SJCRH30 (cell line): ENCODE results near the gene MCF2L2. TPM values are rescaled to one million over a fixed set of nuclear protein-coding genes. Genes with fewer than 3 reads are reported as not detected.

ENCODE experiments used
- DNase-seq, 2 experiments: peaks; one replicate each; pipeline ENCODE4 v3.0.0-alpha.2; 2015 to 2020
- H3K27ac ChIP-seq: fragments of 250-450 bp; sonication (Bioruptor Pico); 2 replicates; pipeline ENCODE4 v1.5.1; 2020; ENCODE audit warnings: mild to moderate bottlenecking, moderate library complexity
- H3K27me3 ChIP-seq: fragments of 250-450 bp; sonication (Bioruptor Pico); 2 replicates; pipeline ENCODE4 v1.5.1; 2020; ENCODE audit warnings: mild to moderate bottlenecking, moderate library complexity
- H3K36me3 ChIP-seq: fragments of 250-450 bp; sonication (Bioruptor Pico); 2 replicates; pipeline ENCODE4 v1.5.1; 2020; ENCODE audit warnings: mild to moderate bottlenecking, moderate library complexity
- H3K4me1 ChIP-seq: fragments of 250-450 bp; sonication (Bioruptor Pico); 2 replicates; pipeline ENCODE4 v1.5.1; 2020; ENCODE audit warnings: mild to moderate bottlenecking, moderate library complexity
- H3K4me3 ChIP-seq: fragments of 250-450 bp; sonication (Bioruptor Pico); 2 replicates; pipeline ENCODE4 v1.5.1; 2020; ENCODE audit warnings: mild to moderate bottlenecking, moderate library complexity
- H3K9me3 ChIP-seq: fragments of 250-450 bp; sonication (Bioruptor Pico); replicated peaks from 2 replicates; pipeline ENCODE4 v1.5.1; 2020; ENCODE audit warnings: mild to moderate bottlenecking, moderate library complexity
- total RNA-seq: library from RNA; depleted of rRNA; stranded (reverse); fragments of >200 nt; shearing (Covaris generic); gene quantifications from 2 replicates; pipeline ENCODE4 v1.2.3, GENCODE V29; 2014

Gene MCF2L2
- total RNA-seq, 1 experiment from 2014 or later = 0.12 TPM

GRCh38 chr3:183264268-183264667 is 164.2 kb downstream of the MCF2L2 start:
- Histone ChIP-seq H3K9me3 (no peaks in the 10 kb centered on the region), H3K4me1 (peaks cover 26% of the 10 kb centered on the region), H3K4me3 (no peak overlapping the region), H3K27me3 (no peaks in the 10 kb centered on the region), H3K27ac (no peak overlapping the region), H3K36me3 (no peaks in the 10 kb centered on the region)
- no peak for DNase-seq

- Histone ChIP-seq H3K4me1 (peaks cover 21% of the 10 kb centered on the region), H3K4me3 (no peak overlapping the region), H3K27me3 (no peaks in the 10 kb centered on the region), H3K36me3 (no peaks in the 10 kb centered on the region; the same call in 1 of the 2 replicates), H3K9me3 (no peaks in the 10 kb centered on the region), H3K27ac (no peak overlapping the region)
- no peak for DNase-seq
These were observed 165.5 kb downstream of the MCF2L2 start for GRCh38 chr3:183262875-183263378.

GRCh38 chr3:183261151-183261724 is 167.2 kb downstream of the MCF2L2 start:
- Histone ChIP-seq H3K9me3 (no peaks in the 10 kb centered on the region), H3K27ac (no peak overlapping the region), H3K4me3 (no peak overlapping the region), H3K36me3 (peaks cover 3% of the 10 kb centered on the region; the same call in 1 of the 2 replicates), H3K27me3 (no peaks in the 10 kb centered on the region), H3K4me1 (peaks cover 12% of the 10 kb centered on the region)
- no peak for DNase-seq

- Histone ChIP-seq H3K36me3 (peaks cover 3% of the 10 kb centered on the region; the same call in 1 of the 2 replicates), H3K4me3 (no peak overlapping the region), H3K4me1 (peaks cover 5% of the 10 kb centered on the region), H3K27ac (no peak overlapping the region), H3K9me3 (no peaks in the 10 kb centered on the region), H3K27me3 (no peaks in the 10 kb centered on the region)
- DNase-seq = no peak
These were observed 168.1 kb downstream of the MCF2L2 start for GRCh38 chr3:183260167-183260904.

GRCh38 chr3:183259621-183260020 is 168.8 kb downstream of the MCF2L2 start:
- DNase-seq = no peak

GRCh38 chr3:183259087-183259486 is 169.3 kb downstream of the MCF2L2 start:
- no peaks in the 10 kb centered on the region for H3K9me3 ChIP-seq
- H3K36me3 ChIP-seq = peaks cover 3% of the 10 kb centered on the region; the same call in 1 of the 2 replicates
- no peaks in the 10 kb centered on the region; the same call in 1 of the 2 replicates for H3K4me1 ChIP-seq
- no peak for DNase-seq
- H3K27ac ChIP-seq = no peak overlapping the region
- no peak overlapping the region for H3K4me3 ChIP-seq
- H3K27me3 ChIP-seq = no peaks in the 10 kb centered on the region

More at GRCh38 chr3:183259621-183260020, 168.8 kb downstream of the MCF2L2 start:
- H3K27ac ChIP-seq = no peak overlapping the region
- H3K27me3 ChIP-seq = no peaks in the 10 kb centered on the region
- no peaks in the 10 kb centered on the region for H3K9me3 ChIP-seq
- no peak overlapping the region for H3K4me3 ChIP-seq
- H3K36me3 ChIP-seq = peaks cover 3% of the 10 kb centered on the region; the same call in 1 of the 2 replicates
- H3K4me1 ChIP-seq = no peaks in the 10 kb centered on the region; the same call in 1 of the 2 replicates

GRCh38 chr3:183255348-183255730 is 173.1 kb downstream of the MCF2L2 start:
- Histone ChIP-seq H3K9me3 (no peaks in the 10 kb centered on the region), H3K36me3 (peaks cover 3% of the 10 kb centered on the region; the same call in 1 of the 2 replicates), H3K27ac (no peak overlapping the region; the same call in 1 of the 2 replicates), H3K4me1 (no peaks in the 10 kb centered on the region; the same call in 1 of the 2 replicates), H3K27me3 (no peaks in the 10 kb centered on the region; the same call in 1 of the 2 replicates), H3K4me3 (peak overlapping the region; percentile 88)
- peak; percentile 38 to 61 for DNase-seq

- Histone ChIP-seq H3K27me3 (no peaks in the 10 kb centered on the region; the same call in 1 of the 2 replicates), H3K27ac (peak overlapping the region; percentile 75), H3K4me1 (no peaks in the 10 kb centered on the region; the same call in 1 of the 2 replicates), H3K36me3 (peaks cover 3% of the 10 kb centered on the region; the same call in 1 of the 2 replicates), H3K4me3 (peak overlapping the region; percentile 88), H3K9me3 (no peaks in the 10 kb centered on the region)
- peak; percentile 43 to 59 for DNase-seq
These were observed 173.7 kb downstream of the MCF2L2 start for GRCh38 chr3:183254487-183255347.

GRCh38 chr3:183253528-183254486 is 174.6 kb downstream of the MCF2L2 start:
- peak; percentile 47 to 58 for DNase-seq

GRCh38 chr3:183252973-183253527 is 175.4 kb downstream of the MCF2L2 start, which contains the start of gene B3GNT5:
TSS of gene B3GNT5 (plus strand) at chr3:183253253. CDS start at chr3:183269799, 16,546 bp downstream.
- DNase-seq = peak in 1 of 2 experiments; percentile 26
- H3K4me1 ChIP-seq = no peaks in the 10 kb centered on the region; the same call in 1 of the 2 replicates
- H3K4me3 ChIP-seq = peak within 1 kb of the TSS; percentile 88
- peaks cover 3% of the 10 kb centered on the region; the same call in 1 of the 2 replicates for H3K36me3 ChIP-seq
- no peaks in the 10 kb centered on the region for H3K9me3 ChIP-seq
- peak within 1 kb of the TSS; percentile 75 for H3K27ac ChIP-seq
- no peaks in the 10 kb centered on the region; the same call in 1 of the 2 replicates for H3K27me3 ChIP-seq

More at GRCh38 chr3:183253528-183254486, 174.6 kb downstream of the MCF2L2 start:
- Histone ChIP-seq H3K4me3 (peak overlapping the region; percentile 88), H3K27ac (peak overlapping the region; percentile 75), H3K36me3 (peaks cover 3% of the 10 kb centered on the region; the same call in 1 of the 2 replicates), H3K27me3 (no peaks in the 10 kb centered on the region; the same call in 1 of the 2 replicates), H3K9me3 (no peaks in the 10 kb centered on the region), H3K4me1 (no peaks in the 10 kb centered on the region; the same call in 1 of the 2 replicates)

- no peaks in the 10 kb centered on the region; the same call in 1 of the 2 replicates for H3K27me3 ChIP-seq
- peak overlapping the region; percentile 88 for H3K4me3 ChIP-seq
- H3K36me3 ChIP-seq = no peaks in the 10 kb centered on the region
- H3K27ac ChIP-seq = no peak overlapping the region
- H3K4me1 ChIP-seq = no peaks in the 10 kb centered on the region; the same call in 1 of the 2 replicates
- no peak for DNase-seq
- no peaks in the 10 kb centered on the region for H3K9me3 ChIP-seq
These were observed 176.2 kb downstream of the MCF2L2 start for GRCh38 chr3:183252118-183252782.

GRCh38 chr3:183249006-183249718 is 179.3 kb downstream of the MCF2L2 start:
- no peaks in the 10 kb centered on the region for H3K36me3 ChIP-seq
- H3K27me3 ChIP-seq = no peaks in the 10 kb centered on the region; the same call in 1 of the 2 replicates
- H3K9me3 ChIP-seq = no peaks in the 10 kb centered on the region
- no peaks in the 10 kb centered on the region for H3K4me1 ChIP-seq
- no peak overlapping the region for H3K4me3 ChIP-seq
- no peak for DNase-seq
- H3K27ac ChIP-seq = no peak overlapping the region
